ENCODE results near the gene DCUN1D1.

The DCUN1D1 gene

DNA sequence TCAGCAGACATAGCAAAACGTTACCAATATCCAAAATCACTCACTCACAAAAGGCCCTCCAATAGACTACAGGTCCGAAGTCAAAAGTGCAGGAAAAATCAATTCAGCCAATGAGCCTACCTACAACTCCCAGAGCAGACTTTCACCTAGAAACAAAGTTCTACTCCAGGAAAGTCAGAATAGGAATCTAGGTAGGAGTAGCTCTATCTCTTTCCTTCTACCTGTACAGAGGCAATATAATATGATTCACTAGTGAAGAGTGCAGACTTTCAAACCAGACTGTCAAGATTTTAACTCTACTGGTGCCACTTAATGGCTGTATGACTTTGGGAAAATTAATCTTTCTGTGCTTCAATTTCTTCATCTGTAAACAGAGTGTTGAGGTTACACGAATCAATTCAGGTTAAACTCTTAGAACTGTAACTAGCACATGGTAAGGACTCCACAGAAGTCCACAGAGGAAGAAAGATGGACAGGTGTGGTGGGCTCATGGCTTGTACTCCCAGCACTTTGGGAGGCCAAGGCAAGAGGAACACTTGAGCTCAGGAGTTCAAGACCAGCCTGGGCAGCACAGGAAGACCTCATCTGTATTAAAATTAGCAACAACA, 9.4 kb downstream of the DCUN1D1 start:
- Histone ChIP-seq H3K36me3 (ENCODE audit: insufficient read depth, low read length) (no peaks in the 10 kb centered on the region), H3K4me2 (ENCODE audit: low read length) (no peak overlapping the region), H3K9me3 (replicated peaks; ENCODE audit: low read length) (no peaks in the 10 kb centered on the region), H3K4me3 (ENCODE audit: low read length) (no peak overlapping the region), H3K4me1 (ENCODE audit: control insufficient read depth, insufficient read depth, low read length) (peaks cover 17% of the 10 kb centered on the region), H3K27me3 (ENCODE audit: control insufficient read depth, insufficient read depth, low read length) (no peaks in the 10 kb centered on the region), H3K9ac (ENCODE audit: low read depth, low read length) (no peak overlapping the region)

DNA sequence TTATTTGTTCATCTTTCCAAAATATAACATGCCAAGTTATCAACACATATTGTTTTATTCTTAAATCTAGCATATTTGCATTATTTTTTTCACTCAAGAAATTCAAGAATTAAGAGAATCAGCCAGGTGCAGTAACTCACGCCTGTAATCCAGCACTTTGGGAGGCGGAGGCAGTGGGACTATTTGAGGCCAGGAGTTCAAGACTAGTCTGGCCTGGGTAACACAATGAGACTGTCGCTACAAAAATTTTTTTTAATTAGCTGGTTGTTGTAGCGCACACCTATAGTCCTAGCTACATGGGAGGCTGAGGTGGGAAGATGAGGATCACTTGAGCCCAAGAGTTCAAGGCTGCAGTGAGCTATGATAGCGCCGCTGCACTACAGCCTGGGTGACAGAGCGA, 10.5 kb downstream of the DCUN1D1 start:
- Histone ChIP-seq H3K4me3 (ENCODE audit: low read length) (no peak overlapping the region), H3K4me1 (ENCODE audit: control insufficient read depth, insufficient read depth, low read length) (peaks cover 17% of the 10 kb centered on the region), H3K27me3 (ENCODE audit: control insufficient read depth, insufficient read depth, low read length) (no peaks in the 10 kb centered on the region), H3K9me3 (replicated peaks; ENCODE audit: low read length) (no peaks in the 10 kb centered on the region), H3K36me3 (ENCODE audit: insufficient read depth, low read length) (no peaks in the 10 kb centered on the region), H3K4me2 (ENCODE audit: low read length) (peak overlapping the region; percentile 13), H3K9ac (ENCODE audit: low read depth, low read length) (peak overlapping the region; percentile 28)

GRCh38 chr3:182969277-182969676, 11.1 kb downstream of the DCUN1D1 start:
- Histone ChIP-seq H3K4me2 (ENCODE audit: low read length) (peak overlapping the region; percentile 32), H3K27me3 (ENCODE audit: control insufficient read depth, insufficient read depth, low read length) (no peaks in the 10 kb centered on the region), H3K36me3 (ENCODE audit: insufficient read depth, low read length) (no peaks in the 10 kb centered on the region), H3K4me3 (ENCODE audit: low read length) (no peak overlapping the region), H3K9ac (ENCODE audit: low read depth, low read length) (peak overlapping the region; percentile 28), H3K4me1 (ENCODE audit: control insufficient read depth, insufficient read depth, low read length) (peaks cover 17% of the 10 kb centered on the region), H3K9me3 (replicated peaks; ENCODE audit: low read length) (no peaks in the 10 kb centered on the region)

DNA sequence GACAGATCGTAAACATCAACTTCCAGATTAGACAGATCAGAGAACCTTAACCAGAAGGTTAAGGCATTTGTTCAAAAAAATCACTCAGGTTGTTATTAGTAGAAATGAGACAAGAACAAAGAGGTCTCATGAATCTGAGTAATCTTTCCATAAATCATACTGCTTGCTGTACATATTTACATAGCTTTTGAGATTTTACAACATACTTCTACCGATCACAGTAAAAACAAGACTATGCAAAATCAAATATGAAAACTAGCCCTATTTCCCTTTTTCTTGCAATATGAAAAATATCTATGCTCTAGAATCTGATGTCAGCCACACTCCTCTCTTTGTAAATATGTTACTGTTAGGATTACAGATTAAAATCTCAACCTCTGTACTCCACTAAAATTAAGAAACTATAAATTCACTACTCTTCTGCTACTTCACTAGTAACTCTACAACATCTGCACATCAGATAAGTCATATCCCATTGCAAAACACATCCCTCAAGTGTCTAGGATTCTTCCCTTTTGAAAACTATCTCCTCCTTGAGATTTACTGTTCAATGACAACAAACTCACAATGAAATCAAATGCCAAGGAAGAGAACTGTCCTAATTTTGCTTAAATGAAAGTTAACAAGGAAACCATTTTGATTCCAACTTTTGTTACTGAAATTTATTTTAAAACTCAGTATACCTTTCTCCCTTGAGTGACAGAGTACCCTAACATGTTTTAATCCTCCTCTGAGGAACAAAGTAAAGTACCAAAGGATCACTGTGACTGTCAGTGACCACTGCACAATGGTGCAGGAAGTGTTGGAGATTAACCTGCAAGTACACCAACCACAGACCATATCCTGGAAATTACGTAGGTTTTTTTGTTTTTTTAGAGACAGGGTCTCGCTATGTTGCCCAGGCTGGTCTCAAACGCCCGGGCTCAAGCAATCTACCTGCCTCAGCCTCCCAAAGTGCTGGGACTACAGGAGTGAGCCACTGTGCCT, 12.8 kb downstream of the DCUN1D1 start:
- Histone ChIP-seq H3K4me3 (ENCODE audit: low read length) (no peak overlapping the region), H3K4me1 (ENCODE audit: control insufficient read depth, insufficient read depth, low read length) (peaks cover 17% of the 10 kb centered on the region), H3K36me3 (ENCODE audit: insufficient read depth, low read length) (no peaks in the 10 kb centered on the region), H3K4me2 (ENCODE audit: low read length) (no peak overlapping the region), H3K9ac (ENCODE audit: low read depth, low read length) (no peak overlapping the region), H3K27me3 (ENCODE audit: control insufficient read depth, insufficient read depth, low read length) (no peaks in the 10 kb centered on the region), H3K9me3 (replicated peaks; ENCODE audit: low read length) (no peaks in the 10 kb centered on the region)

GRCh38 chr3:182965861-182966366, 14.4 kb downstream of the DCUN1D1 start:
- Histone ChIP-seq H3K4me2 (ENCODE audit: low read length) (no peak overlapping the region), H3K9ac (ENCODE audit: low read depth, low read length) (no peak overlapping the region), H3K4me3 (ENCODE audit: low read length) (no peak overlapping the region), H3K27me3 (ENCODE audit: control insufficient read depth, insufficient read depth, low read length) (no peaks in the 10 kb centered on the region), H3K36me3 (ENCODE audit: insufficient read depth, low read length) (no peaks in the 10 kb centered on the region), H3K9me3 (replicated peaks; ENCODE audit: low read length) (no peaks in the 10 kb centered on the region), H3K4me1 (ENCODE audit: control insufficient read depth, insufficient read depth, low read length) (peaks cover 17% of the 10 kb centered on the region)

- no peaks in the 10 kb centered on the region for H3K27me3 ChIP-seq (ENCODE audit: control insufficient read depth, insufficient read depth, low read length)
- no peak overlapping the region for H3K4me3 ChIP-seq (ENCODE audit: low read length)
- no peaks in the 10 kb centered on the region for H3K9me3 ChIP-seq (replicated peaks; ENCODE audit: low read length)
- H3K36me3 ChIP-seq (ENCODE audit: insufficient read depth, low read length): no peaks in the 10 kb centered on the region
- no peak overlapping the region for H3K9ac ChIP-seq (ENCODE audit: low read depth, low read length)
- no peak overlapping the region for H3K4me2 ChIP-seq (ENCODE audit: low read length)
- peaks cover 10% of the 10 kb centered on the region for H3K4me1 ChIP-seq (ENCODE audit: control insufficient read depth, insufficient read depth, low read length)
Measured at GRCh38 chr3:182964179-182964578, 16.2 kb downstream of the DCUN1D1 start.

DNA sequence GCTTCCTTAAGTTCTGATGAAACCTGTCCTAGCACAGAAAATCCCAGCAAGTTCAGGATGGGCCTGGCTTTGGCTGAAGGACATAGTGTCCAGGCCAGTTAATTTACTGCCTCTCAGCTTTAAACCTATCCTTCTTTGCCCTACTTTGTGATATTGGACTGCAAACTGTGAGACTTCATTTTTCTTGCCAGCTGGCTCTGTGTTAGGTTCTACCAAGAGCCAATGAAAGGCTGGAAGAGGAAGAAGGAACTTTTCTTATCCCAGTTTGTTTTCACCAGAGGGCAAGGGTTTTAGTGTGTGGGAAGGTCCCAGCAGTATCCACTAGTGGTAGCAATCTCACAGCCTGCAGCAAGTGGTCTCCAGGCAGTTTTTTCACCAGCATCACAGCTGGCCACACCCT, 18.2 kb downstream of the DCUN1D1 start:
- no peak overlapping the region for H3K9ac ChIP-seq (ENCODE audit: low read depth, low read length)

DNA sequence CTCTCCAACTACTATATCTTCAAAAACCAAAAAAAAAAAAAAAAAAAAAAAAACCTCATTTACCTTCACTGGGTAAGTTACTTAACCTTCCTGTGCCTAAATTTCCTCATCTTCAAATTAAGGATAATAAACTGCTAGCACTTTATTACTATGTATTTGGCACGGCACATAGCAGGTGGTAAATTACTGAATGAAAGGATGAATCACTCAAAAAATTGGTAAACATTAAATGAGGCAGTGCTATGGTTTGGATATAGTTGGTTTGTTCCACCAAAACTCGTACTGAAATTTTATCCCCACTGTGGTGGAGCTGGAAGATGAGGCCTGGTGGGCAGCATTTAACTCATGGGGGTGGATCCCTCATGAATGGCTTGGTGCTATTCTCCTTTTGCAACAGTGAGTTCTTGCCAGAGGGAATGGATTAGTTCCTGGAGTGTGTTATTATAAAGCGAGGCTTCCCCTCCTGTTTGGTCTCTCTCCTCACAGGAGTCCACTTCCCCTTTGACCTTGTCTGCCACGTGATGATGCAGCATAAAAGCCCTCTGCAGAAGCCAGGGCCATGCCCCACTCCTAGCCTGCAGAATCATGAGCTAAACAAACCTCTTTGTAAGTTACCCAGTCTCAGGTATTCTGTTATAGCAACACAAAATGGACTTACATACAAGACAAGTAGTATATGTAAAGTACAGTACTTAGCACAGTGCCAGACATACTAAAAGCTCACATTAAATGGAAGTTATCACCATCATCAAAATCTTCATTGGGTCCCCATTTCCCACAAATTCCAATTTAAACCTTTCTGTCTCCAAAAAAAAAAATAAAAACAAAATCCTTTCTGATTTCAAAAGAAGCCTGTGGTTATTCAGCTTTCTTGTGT, 20.6 kb downstream of the DCUN1D1 start:
- Histone ChIP-seq H3K4me1 (ENCODE audit: control insufficient read depth, insufficient read depth, low read length) (no peaks in the 10 kb centered on the region), H3K36me3 (ENCODE audit: insufficient read depth, low read length) (peaks cover 8% of the 10 kb centered on the region), H3K4me3 (ENCODE audit: low read length) (no peak overlapping the region), H3K27me3 (ENCODE audit: control insufficient read depth, insufficient read depth, low read length) (no peaks in the 10 kb centered on the region), H3K9ac (ENCODE audit: low read depth, low read length) (no peak overlapping the region), H3K9me3 (replicated peaks; ENCODE audit: low read length) (no peaks in the 10 kb centered on the region), H3K4me2 (ENCODE audit: low read length) (no peak overlapping the region)

More for the DNA sequence above, 18.2 kb downstream of the DCUN1D1 start:
- Histone ChIP-seq H3K4me2 (ENCODE audit: low read length) (no peak overlapping the region), H3K4me3 (ENCODE audit: low read length) (no peak overlapping the region), H3K36me3 (ENCODE audit: insufficient read depth, low read length) (peaks cover 4% of the 10 kb centered on the region), H3K9me3 (replicated peaks; ENCODE audit: low read length) (no peaks in the 10 kb centered on the region), H3K4me1 (ENCODE audit: control insufficient read depth, insufficient read depth, low read length) (peaks cover under 1% of the 10 kb centered on the region), H3K27me3 (ENCODE audit: control insufficient read depth, insufficient read depth, low read length) (no peaks in the 10 kb centered on the region)

- H3K9me3 ChIP-seq (replicated peaks; ENCODE audit: low read length): no peaks in the 10 kb centered on the region
- H3K36me3 ChIP-seq (ENCODE audit: insufficient read depth, low read length): peaks cover 11% of the 10 kb centered on the region
- no peak overlapping the region for H3K4me3 ChIP-seq (ENCODE audit: low read length)
- H3K27me3 ChIP-seq (ENCODE audit: control insufficient read depth, insufficient read depth, low read length): no peaks in the 10 kb centered on the region
- H3K9ac ChIP-seq (ENCODE audit: low read depth, low read length): no peak overlapping the region
- no peaks in the 10 kb centered on the region for H3K4me1 ChIP-seq (ENCODE audit: control insufficient read depth, insufficient read depth, low read length)
- H3K4me2 ChIP-seq (ENCODE audit: low read length): no peak overlapping the region
Measured at GRCh38 chr3:182957676-182958266, 22.6 kb downstream of the DCUN1D1 start.

GRCh38 chr3:182957226-182957625, 23.1 kb downstream of the DCUN1D1 start:
- H3K9ac ChIP-seq (ENCODE audit: low read depth, low read length): no peak overlapping the region
- H3K4me3 ChIP-seq (ENCODE audit: low read length): no peak overlapping the region

More at GRCh38 chr3:182957226-182957625, 23.1 kb downstream of the DCUN1D1 start:
- Histone ChIP-seq H3K36me3 (ENCODE audit: insufficient read depth, low read length) (peaks cover 13% of the 10 kb centered on the region), H3K4me1 (ENCODE audit: control insufficient read depth, insufficient read depth, low read length) (no peaks in the 10 kb centered on the region), H3K9me3 (replicated peaks; ENCODE audit: low read length) (no peaks in the 10 kb centered on the region), H3K4me2 (ENCODE audit: low read length) (no peak overlapping the region), H3K27me3 (ENCODE audit: control insufficient read depth, insufficient read depth, low read length) (no peaks in the 10 kb centered on the region)
